B cell (primary cell): ENCODE results near the gene BMF.
"Not testable (repeated sequence)": the region's sequence is repeated elsewhere in the genome, so short reads cannot be mapped to it uniquely, and the experiment has no call there.

Experiments
- CTCF ChIP-seq: fragments of 200-600 bp; IDR thresholded peaks from one replicate; pipeline ENCODE4 v1.8.0; 2022; ENCODE audit warnings: antibody characterized with exemption, mild to moderate bottlenecking
- EZH2 ChIP-seq: IDR thresholded peaks from 2 replicates; pipeline ENCODE4 v1.6.1; 2012; ENCODE audit warnings: borderline replicate concordance, low read depth, mild to moderate bottlenecking, moderate library complexity, low read length; ENCODE audit not compliant: insufficient read depth, poor library complexity, severe bottlenecking

DNA sequence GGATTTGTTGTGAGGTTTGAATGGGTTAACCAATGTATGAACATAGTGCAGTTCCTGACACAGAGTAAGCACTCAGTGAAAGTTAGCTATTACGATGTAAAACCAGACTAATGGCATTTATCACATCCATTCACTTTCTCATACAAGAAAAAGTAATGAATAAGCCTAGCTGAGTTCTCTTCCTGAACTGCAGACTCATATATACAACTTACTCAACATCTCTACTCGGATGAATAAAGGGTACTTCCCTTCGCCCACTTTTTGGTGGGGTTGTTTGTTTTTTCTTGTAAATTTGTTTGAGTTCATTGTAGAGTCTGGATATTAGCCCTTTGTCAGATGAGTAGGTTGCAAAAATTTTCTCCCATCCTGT is 29.5 kb upstream of the BMF start:
- TF ChIP-seq CTCF, EZH2: not testable (repeated sequence)
